Liver (tissue), 9 donors: Measurements from ENCODE around the gene C11orf24. TPM values are rescaled to one million over a fixed set of nuclear protein-coding genes. Genes with fewer than 3 reads are reported as not detected.

ENCODE experiments used
- DNase-seq: peaks from one replicate; pipeline ENCODE4 v3.0.0-alpha.2; 2017; ENCODE audit warnings: low spot score
- H3K27ac ChIP-seq, 2 donors: one replicate each; pipeline ENCODE4 v1.7.0; 2013; ENCODE audit warnings: inconsistent platforms in 2 of 2, low read length in 2 of 2, control low read depth in 1 of 2, low read depth in 1 of 2, mild to moderate bottlenecking in 1 of 2
- H3K27me3 ChIP-seq, 4 donors: one replicate each; pipeline versions ENCODE4 v1.6.1 to v1.7.0; 2013; ENCODE audit warnings: low read length in 3 of 4, inconsistent platforms in 1 of 4, mild to moderate bottlenecking in 1 of 4, moderate library complexity in 1 of 4; ENCODE audit not compliant: control insufficient read depth in 4 of 4, insufficient read depth in 4 of 4
- H3K36me3 ChIP-seq, 4 donors: one replicate each; pipeline versions ENCODE4 v1.6.1 to v1.7.0; 2013; ENCODE audit warnings: low read length in 3 of 4, mild to moderate bottlenecking in 3 of 4, low read depth in 1 of 4, moderate library complexity in 1 of 4; ENCODE audit not compliant: control insufficient read depth in 4 of 4, insufficient read depth in 3 of 4
- H3K4me1 ChIP-seq, 4 donors: one replicate each; pipeline versions ENCODE4 v1.6.1 to v1.7.0; 2013; ENCODE audit warnings: low read length in 3 of 4, mild to moderate bottlenecking in 3 of 4, moderate library complexity in 1 of 4; ENCODE audit not compliant: control insufficient read depth in 4 of 4, insufficient read depth in 4 of 4
- H3K4me3 ChIP-seq, 3 donors: one replicate each; pipeline versions ENCODE4 v1.6.1 to v1.7.0; 2013; ENCODE audit warnings: low read length in 3 of 3, control low read depth in 1 of 3, low read depth in 1 of 3, mild to moderate bottlenecking in 1 of 3
- H3K9ac ChIP-seq, 2 donors: one replicate each; pipeline ENCODE4 v1.7.0; 2013; ENCODE audit warnings: low read length in 2 of 2, mild to moderate bottlenecking in 2 of 2, moderate library complexity in 2 of 2, control low read depth in 1 of 2, low read depth in 1 of 2
- H3K9me3 ChIP-seq, 4 donors: one replicate each; pipeline versions ENCODE4 v1.6.1 to v1.7.0; 2013; ENCODE audit warnings: low read length in 3 of 4; ENCODE audit not compliant: control insufficient read depth in 4 of 4
- HNF4A ChIP-seq, 2 donors: conservative IDR thresholded peaks; 2 replicates each; pipeline ENCODE4 v1.6.1; 2016; ENCODE audit warnings: antibody characterized with exemption in 2 of 2, mild to moderate bottlenecking in 2 of 2
- RAD21 ChIP-seq, 2 donors: IDR thresholded peaks; 2 replicates each; pipeline ENCODE4 v1.6.1; 2016; ENCODE audit warnings: antibody characterized with exemption in 2 of 2, mild to moderate bottlenecking in 2 of 2
- WGBS: extraction: QIAGEN DNeasy Blood & Tissue Kit; methylation state at CpG from one replicate; pipeline ENCODE4 v1.1.7; 2013; 5-methylcytosine and 5-hydroxymethylcytosine counted together
- polyA plus RNA-seq, 2 donors: library from polyadenylated mRNA; stranded (reverse) in 1 of 2; unstranded in 1 of 2; fragments of 200-250 nt in 1 of 2; fragments of >200 nt in 1 of 2; fragmentation: Nextera tagmentation in 1 of 2; extraction: Ambion mirVana in 1 of 2; gene quantifications; one replicate each; pipeline versions ENCODE4 v1.2.1 to v1.2.3, GENCODE V29; 2013 to 2015
- total RNA-seq, 2 donors: library from RNA; depleted of rRNA; stranded (reverse); fragments of >200 nt; gene quantifications; one replicate each; pipeline ENCODE4 v1.2.3, GENCODE V29; 2014
- donor health status: healthy.
- donor health status: healthy.
- donor health status: healthy.
- donor health status: healthy.
- donor health status: healthy.

The C11orf24 gene
- total and polyA plus RNA-seq, 4 donors, result 7.8 to 50.3 (median 32.0) TPM

- TF ChIP-seq HNF4A (conservative IDR thresholded peaks at IDR 0.05) (peak; percentile 36 to 46), RAD21 (IDR thresholded peaks at IDR 0.05) (no peak)
- Histone ChIP-seq H3K4me1 (peaks cover 9 to 50% (median 35%) of the 10 kb centered on the region in 4 donors), H3K36me3 (no peaks in the 10 kb centered on the region), H3K9ac (peak overlapping the region in 1 of 2 donors; percentile 46), H3K9me3 (no peaks in the 10 kb centered on the region), H3K4me3 (peak overlapping the region in 2 of 3 donors; percentile 73 to 96), H3K27ac (peak overlapping the region in 1 of 2 donors; percentile 5), H3K27me3 (no peaks in the 10 kb centered on the region)
- 24% methylated on average over 14 of the region's 14 CpGs for WGBS
- no peak for DNase-seq
These were observed 60.2 kb downstream of the C11orf24 start for GRCh38 chr11:68211546-68211945.

Other genes starting within 250 kb of the C11orf24 start
- gene NDUFS8, start 241.3 kb downstream of the C11orf24 start, total RNA-seq, result 10 to 100 TPM; 61.2 to 89.8 TPM
- 100 to 1,000 TPM; 122 to 148 TPM for gene NDUFS8, start 241.3 kb downstream of the C11orf24 start, polyA plus RNA-seq
- gene TCIRG1, start 232.9 kb downstream of the C11orf24 start, total RNA-seq, result 10 to 100 TPM; 32.2 to 96.1 TPM
- 10 to 100 TPM; 42.6 to 46.4 TPM for gene TCIRG1, start 232.9 kb downstream of the C11orf24 start, polyA plus RNA-seq
- gene CHKA, start 150.6 kb downstream of the C11orf24 start, total RNA-seq, result 10 to 100 TPM; 18.4 to 41.9 TPM
- 10 to 100 TPM; 11.4 to 16.1 TPM for gene CHKA, start 150.6 kb downstream of the C11orf24 start, polyA plus RNA-seq
- 10 to 100 TPM; 17.9 to 33.8 TPM for gene KMT5B, start 58.7 kb downstream of the C11orf24 start, total RNA-seq
- gene KMT5B, start 58.7 kb downstream of the C11orf24 start, polyA plus RNA-seq, result 10 to 100 TPM in 1 of 2 donors, 1 to 10 TPM in 1; 8.7 to 11.7 TPM
- gene LRP5, start 40.6 kb upstream of the C11orf24 start, total RNA-seq, result 10 to 100 TPM; 53.8 to 99.3 TPM
- 10 to 100 TPM; 48.9 to 88.8 TPM for gene LRP5, start 40.6 kb upstream of the C11orf24 start, polyA plus RNA-seq
- gene PPP6R3, start 188.8 kb upstream of the C11orf24 start, total RNA-seq, result 100 to 1,000 TPM in 1 of 2 donors, 10 to 100 TPM in 1; 84.6 to 101 TPM
- gene PPP6R3, start 188.8 kb upstream of the C11orf24 start, polyA plus RNA-seq, result 10 to 100 TPM; 12.3 to 31.5 TPM